ENCODE data around the gene FANCM.
"Not testable (repeated sequence)": the region's sequence is repeated elsewhere in the genome, so short reads cannot be mapped to it uniquely, and the experiment has no call there.

The FANCM gene

DNA sequence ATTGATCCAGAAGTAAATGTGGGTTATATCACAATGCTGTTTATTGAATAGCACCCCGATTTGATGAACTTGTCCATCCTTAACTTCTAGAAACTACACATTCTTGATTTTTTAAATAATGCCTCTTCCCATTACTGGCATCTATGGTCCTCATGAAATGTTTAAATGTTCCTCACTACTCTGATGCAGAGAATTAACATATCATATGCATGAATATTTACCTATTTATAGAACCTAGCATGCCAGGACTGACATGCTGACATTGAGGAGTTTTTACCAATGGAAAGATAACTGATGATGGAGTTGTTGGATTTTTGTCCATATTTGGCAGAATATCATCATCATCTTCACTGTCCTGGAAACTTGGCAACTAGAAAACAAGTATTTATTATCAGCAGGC lies 74.4 kb downstream of the FANCM start:
- Histone ChIP-seq H3K4me1 (no peaks in the 10 kb centered on the region), H3K36me3 (peaks cover 31% of the 10 kb centered on the region), H3K9me3 (no peaks in the 10 kb centered on the region), H3K4me3 (ENCODE audit: low read depth, low read length) (no peak overlapping the region), H3K27me3 (no peaks in the 10 kb centered on the region)
- TF ChIP-seq, protein P1, sequence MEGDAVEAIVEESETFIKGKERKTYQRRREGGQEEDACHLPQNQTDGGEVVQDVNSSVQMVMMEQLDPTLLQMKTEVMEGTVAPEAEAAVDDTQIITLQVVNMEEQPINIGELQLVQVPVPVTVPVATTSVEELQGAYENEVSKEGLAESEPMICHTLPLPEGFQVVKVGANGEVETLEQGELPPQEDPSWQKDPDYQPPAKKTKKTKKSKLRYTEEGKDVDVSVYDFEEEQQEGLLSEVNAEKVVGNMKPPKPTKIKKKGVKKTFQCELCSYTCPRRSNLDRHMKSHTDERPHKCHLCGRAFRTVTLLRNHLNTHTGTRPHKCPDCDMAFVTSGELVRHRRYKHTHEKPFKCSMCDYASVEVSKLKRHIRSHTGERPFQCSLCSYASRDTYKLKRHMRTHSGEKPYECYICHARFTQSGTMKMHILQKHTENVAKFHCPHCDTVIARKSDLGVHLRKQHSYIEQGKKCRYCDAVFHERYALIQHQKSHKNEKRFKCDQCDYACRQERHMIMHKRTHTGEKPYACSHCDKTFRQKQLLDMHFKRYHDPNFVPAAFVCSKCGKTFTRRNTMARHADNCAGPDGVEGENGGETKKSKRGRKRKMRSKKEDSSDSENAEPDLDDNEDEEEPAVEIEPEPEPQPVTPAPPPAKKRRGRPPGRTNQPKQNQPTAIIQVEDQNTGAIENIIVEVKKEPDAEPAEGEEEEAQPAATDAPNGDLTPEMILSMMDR (IDR thresholded peaks at IDR 0.05; ENCODE audit: low read depth, low read length), result no peak
- DNase-seq, result no peak

DNA sequence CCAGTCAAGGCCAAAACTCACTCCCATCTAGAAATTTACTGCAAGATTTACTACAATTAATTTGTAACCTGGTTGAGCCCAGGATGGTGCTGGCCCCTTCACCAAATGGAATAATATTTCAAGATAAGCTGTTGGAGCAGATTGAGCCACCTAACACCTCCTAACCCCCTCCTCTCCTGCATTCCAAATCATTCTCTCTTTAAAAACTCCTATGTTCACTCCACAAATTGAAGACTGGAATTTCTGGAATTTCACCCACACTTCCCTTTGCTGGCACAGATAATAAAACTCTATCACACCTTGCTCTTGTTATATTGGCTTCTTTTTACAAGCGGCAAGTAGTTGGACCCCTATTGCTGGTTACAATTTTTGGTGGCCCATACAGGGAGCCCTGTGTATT lies 75.6 kb downstream of the FANCM start:
- Histone ChIP-seq H3K4me1 (no peaks in the 10 kb centered on the region), H3K9me3 (no peaks in the 10 kb centered on the region), H3K4me3 (ENCODE audit: low read depth, low read length) (no peak overlapping the region), H3K27me3 (no peaks in the 10 kb centered on the region), H3K36me3 (peaks cover 27% of the 10 kb centered on the region)
- DNase-seq, result no peak
- TF ChIP-seq, protein P1 (IDR thresholded peaks at IDR 0.05; ENCODE audit: low read depth, low read length), result no peak

DNA sequence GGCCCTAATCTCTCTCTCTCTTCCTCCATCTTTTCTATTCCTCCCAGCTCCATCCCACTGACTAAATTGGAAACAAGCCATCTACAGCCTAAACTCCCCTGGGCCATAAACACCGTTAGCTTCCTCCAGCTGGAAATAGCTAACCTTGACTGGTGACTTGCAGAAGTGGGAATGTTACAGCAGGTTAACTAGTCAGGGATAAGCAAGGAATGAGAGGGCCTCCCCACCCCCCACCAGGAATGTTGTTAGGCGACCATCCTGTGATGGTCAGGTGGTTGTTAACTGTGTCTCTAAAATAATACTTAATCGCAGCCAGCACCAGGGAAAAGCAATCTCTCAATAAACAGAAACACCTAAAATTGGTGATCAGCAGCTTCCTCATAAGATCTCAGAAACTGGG lies 76.5 kb downstream of the FANCM start:
- Histone ChIP-seq H3K4me3 (ENCODE audit: low read depth, low read length) (no peak overlapping the region), H3K36me3 (peaks cover 33% of the 10 kb centered on the region), H3K9me3 (no peaks in the 10 kb centered on the region), H3K4me1 (no peaks in the 10 kb centered on the region), H3K27me3 (no peaks in the 10 kb centered on the region)
- DNase-seq, result no peak
- TF ChIP-seq, protein P1 (IDR thresholded peaks at IDR 0.05; ENCODE audit: low read depth, low read length), result no peak

DNA sequence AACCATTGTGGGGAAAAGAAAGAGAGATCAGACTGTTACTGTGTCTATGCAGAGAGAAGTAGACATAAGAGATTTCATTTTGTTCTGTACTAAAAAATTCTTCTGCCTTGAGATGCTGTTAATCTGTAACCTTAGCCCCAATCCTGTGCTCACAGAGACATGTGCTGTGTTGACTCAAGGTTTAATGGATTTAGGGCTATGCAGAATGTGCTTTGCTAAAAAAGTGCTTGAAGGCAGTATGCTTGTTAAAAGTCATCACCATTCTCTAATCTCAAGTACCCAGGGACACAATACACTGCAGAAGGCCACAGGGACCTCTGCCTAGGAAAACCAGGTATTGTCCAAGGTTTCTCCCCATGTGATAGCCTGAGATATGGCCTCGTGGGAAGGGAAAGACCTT lies 78.0 kb downstream of the FANCM start:
- not testable (repeated sequence) for H3K4me1 ChIP-seq; H3K27me3 ChIP-seq; DNase-seq; H3K9me3 ChIP-seq; H3K4me3 ChIP-seq (ENCODE audit: low read depth, low read length)
- H3K36me3 ChIP-seq, result peaks cover 39% of the 10 kb centered on the region

DNA sequence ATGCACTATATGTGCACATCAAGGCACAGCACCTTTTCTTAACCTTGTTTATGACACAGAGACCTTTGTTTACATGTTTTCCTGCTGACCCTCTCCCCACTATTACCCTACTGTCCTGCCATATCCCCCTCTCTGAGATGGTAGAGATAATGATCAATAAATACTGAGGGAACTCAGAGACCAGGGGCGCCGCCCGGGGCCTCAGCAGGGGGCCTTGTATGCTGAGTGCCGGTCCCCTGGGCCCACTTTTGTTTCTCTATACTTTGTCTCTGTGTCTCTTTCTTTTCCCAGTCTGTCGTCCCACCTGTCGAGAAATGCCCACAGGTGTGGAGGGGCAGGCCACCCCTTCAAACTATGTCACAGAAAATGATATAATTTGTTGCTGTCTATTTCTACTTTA lies 78.6 kb downstream of the FANCM start:
- peaks cover 39% of the 10 kb centered on the region for H3K36me3 ChIP-seq
- not testable (repeated sequence) for H3K4me1 ChIP-seq; H3K9me3 ChIP-seq; H3K27me3 ChIP-seq; DNase-seq; H3K4me3 ChIP-seq (ENCODE audit: low read depth, low read length)

DNA sequence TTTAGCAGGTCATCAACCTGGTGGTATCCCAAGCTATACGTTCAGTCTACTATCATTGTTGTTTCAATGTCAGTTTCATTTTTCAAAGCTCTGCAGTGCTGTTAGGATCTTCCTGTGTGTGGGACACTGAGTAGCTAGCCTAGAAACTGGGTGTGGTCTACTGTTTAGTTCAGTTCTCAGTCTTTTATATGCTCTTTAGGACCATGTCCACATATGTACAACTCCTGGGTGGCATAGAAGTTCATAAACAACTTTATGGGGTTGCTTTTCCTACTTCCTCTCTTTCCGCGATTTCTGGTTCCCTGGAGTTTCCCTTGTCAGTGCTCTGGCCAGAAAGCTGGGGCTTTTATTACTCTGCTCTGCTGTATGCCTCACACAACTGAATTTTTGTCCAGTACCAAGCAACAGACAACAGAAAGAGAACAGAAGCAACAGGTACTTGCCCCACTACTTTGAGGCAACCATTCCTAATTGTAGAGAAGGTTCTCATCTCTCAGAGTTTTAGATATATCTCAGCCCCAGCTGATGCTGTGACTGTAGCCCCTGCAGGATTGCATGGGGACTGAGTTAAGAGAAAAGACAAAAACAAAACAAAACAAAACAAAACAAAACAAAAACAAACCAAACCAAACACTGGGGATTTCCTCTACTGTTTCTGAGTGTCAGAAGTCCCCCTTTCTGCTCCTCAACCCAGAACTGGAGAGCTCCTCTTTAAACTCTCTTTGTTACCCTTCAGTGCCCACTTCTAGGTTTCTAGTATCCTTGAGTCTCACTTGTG lies 86.9 kb downstream of the FANCM start:
- no peak for DNase-seq
- peaks cover 7% of the 10 kb centered on the region for H3K36me3 ChIP-seq
- H3K4me3 ChIP-seq (ENCODE audit: low read depth, low read length), result no peak overlapping the region
- no peaks in the 10 kb centered on the region for H3K4me1 ChIP-seq
- TF ChIP-seq, protein P1 (IDR thresholded peaks at IDR 0.05; ENCODE audit: low read depth, low read length), result no peak
- H3K9me3 ChIP-seq, result no peaks in the 10 kb centered on the region
- no peaks in the 10 kb centered on the region for H3K27me3 ChIP-seq

DNA sequence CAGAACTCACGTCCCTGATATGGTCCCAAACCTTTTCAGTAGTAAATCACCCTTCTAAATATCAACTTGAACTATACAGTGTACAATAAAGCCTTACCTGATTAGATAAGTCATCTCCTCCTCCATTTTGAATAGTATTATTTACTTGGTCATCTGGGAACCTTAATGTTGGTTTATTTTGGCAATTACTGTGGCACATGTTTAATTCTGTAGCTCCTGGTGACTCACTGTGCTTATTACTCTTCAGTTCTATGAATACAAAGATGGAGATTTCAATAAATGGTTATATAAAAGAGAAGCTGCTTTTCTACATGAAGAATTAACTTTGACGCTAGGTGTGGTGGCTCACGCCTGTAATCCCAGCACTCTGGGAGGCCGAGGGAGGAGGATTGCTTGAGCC lies 91.8 kb downstream of the FANCM start:
- H3K4me3 ChIP-seq (ENCODE audit: low read depth, low read length), result no peak overlapping the region
- TF ChIP-seq, protein P1 (IDR thresholded peaks at IDR 0.05; ENCODE audit: low read depth, low read length), result no peak
- no peak for DNase-seq
- no peaks in the 10 kb centered on the region for H3K27me3 ChIP-seq
- no peaks in the 10 kb centered on the region for H3K4me1 ChIP-seq
- no peaks in the 10 kb centered on the region for H3K9me3 ChIP-seq
- H3K36me3 ChIP-seq, result peaks cover 14% of the 10 kb centered on the region

Data from BE2C (cell line).